Astrocyte (in vitro differentiated cells and primary cell): ENCODE data around the gene NUCB2.

Source experiments
- CTCF ChIP-seq: IDR thresholded peaks from 2 replicates; pipeline ENCODE4 v1.5.1; 2011; ENCODE audit warnings: low read depth, mild to moderate bottlenecking, inconsistent platforms, low read length, moderate library complexity; ENCODE audit not compliant: insufficient read depth
- EZH2 ChIP-seq: IDR thresholded peaks from 2 replicates; pipeline ENCODE4 v1.6.1; 2012; ENCODE audit warnings: mild to moderate bottlenecking, low read length, inconsistent platforms; ENCODE audit not compliant: insufficient read depth

DNA sequence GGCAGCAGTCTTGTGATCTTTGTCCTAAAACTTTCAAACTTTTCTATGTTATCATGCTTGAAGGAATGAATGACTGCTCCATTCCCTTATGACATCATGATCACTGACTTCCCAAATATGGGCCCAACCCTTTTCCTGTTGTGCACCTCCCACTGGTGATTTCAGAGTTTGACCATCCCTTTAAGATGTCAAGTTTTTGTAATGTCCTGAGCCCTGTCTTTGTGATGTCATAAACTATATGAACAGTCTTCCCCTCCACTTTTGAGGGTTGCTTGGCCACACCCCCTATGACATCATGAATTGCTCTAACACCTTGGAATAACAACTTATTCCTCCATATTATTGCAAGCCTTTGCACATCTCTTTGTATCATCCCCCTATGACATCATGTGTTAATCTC is 16.5 kb upstream of the NUCB2 start:
- TF ChIP-seq CTCF (no peak), EZH2 (no peak)
